LNCAP (cell line): ENCODE data around the gene NTNG2.

Experiments used
- TF ChIP-seq, protein P1 (sequence below): fragments of 450-650 bp; IDR thresholded peaks from 2 replicates; pipeline ENCODE4 v1.5.1; 2017; ENCODE audit warnings: mild to moderate bottlenecking

The NTNG2 gene

DNA sequence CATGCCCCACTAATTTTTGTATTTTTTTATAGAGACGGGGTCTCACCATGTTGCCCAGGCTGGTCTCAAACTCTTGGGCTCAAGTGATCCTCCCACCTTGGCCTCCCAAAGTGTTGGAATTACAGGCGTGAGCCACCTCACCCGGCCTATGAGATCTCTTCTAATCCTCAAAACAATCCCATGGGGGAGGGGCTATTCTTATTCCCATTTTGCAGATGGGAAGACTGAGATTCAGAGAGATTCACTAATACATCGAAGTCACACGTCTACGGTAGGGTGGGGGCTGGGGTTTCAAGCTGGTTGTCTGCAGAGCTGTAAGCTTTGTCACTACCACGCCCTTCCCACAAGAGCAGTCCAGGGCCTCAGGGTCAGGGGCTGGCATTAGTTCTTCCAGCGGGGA, 14.0 kb upstream of the NTNG2 start:
- TF ChIP-seq, protein P1, sequence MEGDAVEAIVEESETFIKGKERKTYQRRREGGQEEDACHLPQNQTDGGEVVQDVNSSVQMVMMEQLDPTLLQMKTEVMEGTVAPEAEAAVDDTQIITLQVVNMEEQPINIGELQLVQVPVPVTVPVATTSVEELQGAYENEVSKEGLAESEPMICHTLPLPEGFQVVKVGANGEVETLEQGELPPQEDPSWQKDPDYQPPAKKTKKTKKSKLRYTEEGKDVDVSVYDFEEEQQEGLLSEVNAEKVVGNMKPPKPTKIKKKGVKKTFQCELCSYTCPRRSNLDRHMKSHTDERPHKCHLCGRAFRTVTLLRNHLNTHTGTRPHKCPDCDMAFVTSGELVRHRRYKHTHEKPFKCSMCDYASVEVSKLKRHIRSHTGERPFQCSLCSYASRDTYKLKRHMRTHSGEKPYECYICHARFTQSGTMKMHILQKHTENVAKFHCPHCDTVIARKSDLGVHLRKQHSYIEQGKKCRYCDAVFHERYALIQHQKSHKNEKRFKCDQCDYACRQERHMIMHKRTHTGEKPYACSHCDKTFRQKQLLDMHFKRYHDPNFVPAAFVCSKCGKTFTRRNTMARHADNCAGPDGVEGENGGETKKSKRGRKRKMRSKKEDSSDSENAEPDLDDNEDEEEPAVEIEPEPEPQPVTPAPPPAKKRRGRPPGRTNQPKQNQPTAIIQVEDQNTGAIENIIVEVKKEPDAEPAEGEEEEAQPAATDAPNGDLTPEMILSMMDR: no peak

DNA sequence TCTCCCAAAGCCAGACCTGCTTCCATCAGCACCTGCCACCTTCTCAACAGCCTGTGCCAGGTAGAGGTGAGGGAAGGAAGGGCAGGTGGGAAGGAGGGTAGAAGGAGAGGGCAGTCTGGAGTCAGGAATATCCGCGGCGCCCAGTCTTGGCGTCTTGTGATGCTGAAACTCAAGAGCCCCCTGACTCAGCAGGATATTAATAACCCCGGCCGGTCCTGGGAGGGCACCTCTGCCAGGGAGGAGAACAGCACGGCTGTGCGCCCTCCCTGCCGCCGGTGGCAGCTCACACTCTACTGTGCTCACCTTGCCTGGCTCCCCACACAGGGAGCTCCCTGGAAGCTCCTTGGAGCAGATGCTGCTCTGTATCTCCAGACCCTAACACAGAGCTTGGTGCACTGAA, 11.6 kb upstream of the NTNG2 start:
- TF ChIP-seq, protein P1: no peak

DNA sequence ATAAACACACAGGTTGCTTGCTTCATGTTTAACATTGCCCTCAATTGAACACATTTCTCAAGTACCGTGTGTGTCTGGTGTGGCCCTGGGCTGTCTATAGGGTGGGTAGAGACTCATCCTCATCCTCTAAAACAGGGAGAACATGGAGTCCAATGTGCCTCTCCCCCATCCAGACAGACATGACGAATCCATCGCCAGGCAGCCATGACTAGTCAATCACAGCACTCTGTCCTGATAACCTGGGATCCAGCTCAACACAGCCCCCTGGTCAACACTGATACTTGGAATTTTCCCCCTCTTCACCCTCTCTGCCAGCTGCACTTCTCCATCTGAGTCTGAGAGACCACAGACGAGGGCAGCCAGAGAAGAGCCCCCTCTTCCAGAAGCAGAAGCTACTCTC, 10.7 kb upstream of the NTNG2 start:
- TF ChIP-seq, protein P1: no peak

DNA sequence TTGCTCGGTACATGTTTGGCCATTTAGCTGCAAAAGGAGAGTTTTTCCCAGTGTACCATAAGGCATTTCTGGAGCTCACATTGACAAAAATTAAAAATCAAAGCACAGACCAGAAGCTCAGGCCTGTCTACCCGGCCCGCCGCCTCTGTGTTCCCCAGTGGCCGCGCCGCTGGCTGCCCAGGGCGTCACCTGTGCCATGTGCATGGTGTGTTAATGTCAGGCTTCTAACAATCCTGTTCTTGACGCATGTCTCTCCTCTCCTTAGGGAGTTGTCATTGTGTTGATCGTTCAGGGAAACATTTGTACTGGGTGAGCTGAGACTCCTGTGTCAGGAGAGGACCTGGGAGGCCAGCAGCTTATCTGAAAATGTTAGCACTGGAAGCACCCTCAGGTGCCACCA, 9.6 kb upstream of the NTNG2 start:
- TF ChIP-seq, protein P1: no peak

DNA sequence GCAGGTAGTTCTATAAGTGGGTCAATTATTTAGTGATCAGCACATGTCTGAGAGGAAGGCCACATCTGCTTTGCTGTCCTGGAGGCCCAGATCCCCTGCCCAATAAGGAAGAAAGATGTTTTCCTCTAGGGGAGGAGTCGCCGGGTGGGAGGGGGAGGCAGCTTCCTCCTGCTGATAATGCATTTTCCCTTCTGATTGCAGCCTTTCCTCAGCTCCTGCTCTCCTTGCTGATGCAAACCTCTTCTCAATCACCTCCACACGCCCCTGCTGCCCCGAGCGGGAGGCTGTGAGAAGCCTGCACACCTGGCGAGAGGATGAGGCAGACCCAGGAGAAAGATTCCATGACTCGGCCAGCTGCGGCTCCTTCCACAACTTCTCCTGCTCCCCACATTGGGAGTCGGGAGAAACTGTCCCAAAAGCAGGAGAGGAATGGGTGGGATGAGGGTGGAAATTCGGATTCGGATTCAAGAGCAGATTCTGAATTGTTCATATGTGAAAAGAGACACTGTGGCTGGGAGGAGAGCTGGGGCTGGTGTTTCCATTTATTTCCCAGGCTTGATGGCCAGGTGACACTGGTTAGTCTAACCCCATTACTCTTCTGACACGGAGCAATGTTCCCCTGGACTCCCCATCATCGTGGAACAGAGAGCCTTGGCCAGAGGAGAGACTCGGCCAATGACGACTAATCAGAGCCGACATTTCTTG, 6.8 kb upstream of the NTNG2 start:
- TF ChIP-seq, protein P1: no peak

DNA sequence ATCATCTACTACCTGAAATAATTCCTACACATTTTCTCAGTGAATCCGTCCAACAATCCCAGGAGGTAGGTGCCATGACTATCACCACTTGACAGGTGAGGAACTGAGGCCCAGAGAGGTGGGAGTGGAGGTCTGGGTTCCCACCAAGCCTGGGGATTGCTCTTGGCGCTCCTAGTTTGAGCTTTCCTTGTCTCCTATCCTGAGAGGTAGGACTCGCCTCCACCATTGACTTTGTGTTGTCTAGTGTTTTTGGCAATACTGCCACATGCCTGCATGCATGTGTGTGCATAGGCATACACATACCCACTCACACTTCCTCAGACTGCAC, 6.3 kb upstream of the NTNG2 start:
- TF ChIP-seq, protein P1: no peak

DNA sequence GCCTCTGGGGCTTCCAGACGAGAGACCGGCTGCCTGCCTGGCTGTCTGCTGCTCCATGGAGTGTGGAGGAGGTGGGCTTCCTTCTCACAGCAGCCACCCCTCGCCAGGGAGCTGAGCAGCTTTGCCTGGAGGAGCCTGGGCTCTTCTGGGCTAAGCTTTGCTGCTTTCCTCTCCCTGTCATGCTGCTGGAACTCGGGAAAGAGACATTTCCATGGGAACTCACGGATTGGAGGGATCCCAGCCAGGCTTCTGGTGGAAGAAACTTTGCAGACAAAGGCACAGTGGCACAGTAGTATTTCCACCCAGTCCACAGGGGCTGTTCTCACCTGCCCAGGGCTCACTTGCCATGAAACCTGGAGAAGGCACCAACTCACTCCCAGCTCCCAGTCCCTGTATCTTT, 5.6 kb upstream of the NTNG2 start:
- TF ChIP-seq, protein P1: no peak
